Fibroblast of mammary gland (primary cell): ENCODE results near the gene ANAPC2.

Experiments used
- DNase-seq: peaks from one replicate; pipeline ENCODE4 v3.0.0-alpha.2; 2010; ENCODE audit warnings: low read depth
- H3K4me3 ChIP-seq: 2 replicates; pipeline ENCODE4 v1.5.1; 2011; ENCODE audit warnings: low read depth, mild to moderate bottlenecking, low read length, moderate library complexity; ENCODE audit not compliant: control insufficient read depth
- TF ChIP-seq, protein P1 (sequence below): conservative IDR thresholded peaks from 2 replicates; pipeline ENCODE4 v1.5.1; 2011; ENCODE audit warnings: low read depth, low read length, inconsistent platforms; ENCODE audit not compliant: control insufficient read depth, insufficient read depth

The ANAPC2 gene

DNA sequence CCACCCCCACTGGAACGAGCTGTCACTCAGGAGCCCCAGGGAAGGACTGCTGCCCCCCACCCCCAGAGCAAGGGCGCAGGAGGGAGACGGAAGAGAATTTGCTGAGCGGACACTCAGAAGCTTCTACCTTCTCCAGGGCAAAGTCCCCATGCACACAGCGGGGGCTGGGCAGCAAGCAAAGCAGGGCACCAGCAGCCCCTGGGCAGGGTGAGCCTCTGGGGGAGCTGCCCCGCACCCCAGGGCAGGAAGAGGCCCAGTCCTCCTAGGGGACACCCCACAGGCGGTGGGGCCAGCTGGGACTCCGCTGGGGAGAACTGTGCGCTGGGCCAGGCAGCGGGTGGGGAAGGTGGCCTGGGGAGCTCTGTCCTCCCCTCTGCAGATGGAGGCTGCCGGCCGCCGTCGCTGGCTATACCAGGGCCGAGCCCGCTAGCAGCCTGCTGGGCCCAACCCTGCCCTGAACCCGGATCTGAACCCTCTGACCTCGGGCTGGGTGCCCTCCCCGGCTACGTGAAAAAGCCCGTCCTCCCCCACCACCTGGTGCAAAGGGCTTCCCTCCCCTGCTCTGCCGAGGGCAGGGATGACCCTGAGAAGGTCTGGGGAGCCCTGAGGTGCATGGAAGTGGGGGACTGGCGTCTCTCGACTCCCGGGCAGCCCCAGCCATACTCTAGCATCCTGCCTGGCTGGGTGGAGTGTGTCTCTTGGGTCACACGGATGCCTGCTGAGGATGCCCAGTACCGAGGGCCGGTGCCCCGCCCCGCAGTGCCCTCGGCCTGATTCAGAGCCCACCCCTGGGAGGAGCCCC is 41.7 kb upstream of the ANAPC2 start:
- TF ChIP-seq, protein P1, sequence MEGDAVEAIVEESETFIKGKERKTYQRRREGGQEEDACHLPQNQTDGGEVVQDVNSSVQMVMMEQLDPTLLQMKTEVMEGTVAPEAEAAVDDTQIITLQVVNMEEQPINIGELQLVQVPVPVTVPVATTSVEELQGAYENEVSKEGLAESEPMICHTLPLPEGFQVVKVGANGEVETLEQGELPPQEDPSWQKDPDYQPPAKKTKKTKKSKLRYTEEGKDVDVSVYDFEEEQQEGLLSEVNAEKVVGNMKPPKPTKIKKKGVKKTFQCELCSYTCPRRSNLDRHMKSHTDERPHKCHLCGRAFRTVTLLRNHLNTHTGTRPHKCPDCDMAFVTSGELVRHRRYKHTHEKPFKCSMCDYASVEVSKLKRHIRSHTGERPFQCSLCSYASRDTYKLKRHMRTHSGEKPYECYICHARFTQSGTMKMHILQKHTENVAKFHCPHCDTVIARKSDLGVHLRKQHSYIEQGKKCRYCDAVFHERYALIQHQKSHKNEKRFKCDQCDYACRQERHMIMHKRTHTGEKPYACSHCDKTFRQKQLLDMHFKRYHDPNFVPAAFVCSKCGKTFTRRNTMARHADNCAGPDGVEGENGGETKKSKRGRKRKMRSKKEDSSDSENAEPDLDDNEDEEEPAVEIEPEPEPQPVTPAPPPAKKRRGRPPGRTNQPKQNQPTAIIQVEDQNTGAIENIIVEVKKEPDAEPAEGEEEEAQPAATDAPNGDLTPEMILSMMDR = no peak
- no peak overlapping the region for H3K4me3 ChIP-seq
- no peak for DNase-seq

DNA sequence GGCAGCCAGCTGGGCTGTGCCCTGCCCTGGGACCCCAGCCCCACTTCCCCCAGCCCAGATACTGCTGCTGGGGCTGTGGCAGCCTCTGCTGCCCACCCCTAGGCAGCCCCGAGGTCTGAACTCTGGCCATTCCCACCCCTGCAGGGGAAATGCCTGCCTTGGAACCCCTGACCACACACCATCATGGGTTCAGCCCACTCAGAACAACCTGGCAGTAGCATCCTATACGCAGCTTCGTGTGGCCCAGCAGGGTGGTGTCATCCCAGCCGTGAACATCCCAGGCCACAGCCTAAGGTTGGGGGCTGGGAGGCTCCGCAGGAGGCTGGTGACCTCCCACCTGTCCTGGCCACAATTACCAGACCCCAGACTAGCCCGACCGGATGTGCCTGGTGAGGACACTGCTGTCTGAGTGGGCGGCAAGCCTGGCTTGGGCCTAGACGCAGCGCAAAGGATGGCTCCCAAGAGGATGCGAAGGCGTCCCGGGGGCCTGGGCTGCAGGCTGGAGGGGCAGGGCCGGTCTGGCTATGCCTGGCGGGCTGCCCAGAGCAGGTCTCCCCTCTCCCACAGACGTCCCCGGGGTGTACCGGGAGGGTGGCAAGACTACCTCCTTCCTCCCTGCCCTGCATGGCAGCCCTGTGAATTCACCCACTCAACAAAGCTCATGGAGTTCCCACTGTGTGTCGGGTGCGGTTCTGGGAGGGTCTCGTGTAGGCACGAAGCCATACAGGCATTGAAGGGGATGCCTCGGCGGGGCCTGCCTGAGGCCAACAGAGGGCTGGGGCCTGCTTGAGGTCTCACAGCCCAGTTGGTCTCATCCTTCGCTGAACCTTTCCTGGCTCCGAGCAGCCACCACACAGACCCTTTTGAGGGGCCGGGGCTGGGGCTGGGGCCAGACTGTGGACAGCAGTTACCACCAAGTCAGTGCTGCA is 40.9 kb upstream of the ANAPC2 start:
- no peak overlapping the region for H3K4me3 ChIP-seq
- DNase-seq = no peak
- TF ChIP-seq, protein P1 = no peak

DNA sequence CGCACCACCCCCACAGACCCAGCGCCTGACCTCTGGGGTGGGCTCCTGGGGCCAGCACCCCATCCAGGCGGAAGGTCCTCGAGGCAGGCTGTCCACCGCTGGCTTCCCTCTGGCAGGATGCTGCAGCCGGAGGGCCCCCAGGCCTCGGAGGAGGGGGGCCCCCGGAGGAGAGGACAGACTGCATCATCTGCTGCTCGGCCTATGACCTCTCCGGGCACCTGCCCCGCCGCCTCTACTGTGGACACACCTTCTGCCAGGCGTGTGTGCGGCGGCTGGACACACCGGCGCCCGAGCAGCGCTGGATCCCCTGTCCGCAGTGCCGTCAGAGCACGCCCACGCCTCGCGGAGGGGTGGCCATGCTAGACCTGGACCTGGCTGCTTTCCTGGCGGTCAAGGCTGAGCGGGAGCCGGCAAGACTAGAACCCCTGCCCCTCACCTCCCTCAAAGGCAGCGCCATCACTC is 40.2 kb upstream of the ANAPC2 start:
- TF ChIP-seq, protein P1 = no peak
- no peak for DNase-seq
- no peak overlapping the region for H3K4me3 ChIP-seq

DNA sequence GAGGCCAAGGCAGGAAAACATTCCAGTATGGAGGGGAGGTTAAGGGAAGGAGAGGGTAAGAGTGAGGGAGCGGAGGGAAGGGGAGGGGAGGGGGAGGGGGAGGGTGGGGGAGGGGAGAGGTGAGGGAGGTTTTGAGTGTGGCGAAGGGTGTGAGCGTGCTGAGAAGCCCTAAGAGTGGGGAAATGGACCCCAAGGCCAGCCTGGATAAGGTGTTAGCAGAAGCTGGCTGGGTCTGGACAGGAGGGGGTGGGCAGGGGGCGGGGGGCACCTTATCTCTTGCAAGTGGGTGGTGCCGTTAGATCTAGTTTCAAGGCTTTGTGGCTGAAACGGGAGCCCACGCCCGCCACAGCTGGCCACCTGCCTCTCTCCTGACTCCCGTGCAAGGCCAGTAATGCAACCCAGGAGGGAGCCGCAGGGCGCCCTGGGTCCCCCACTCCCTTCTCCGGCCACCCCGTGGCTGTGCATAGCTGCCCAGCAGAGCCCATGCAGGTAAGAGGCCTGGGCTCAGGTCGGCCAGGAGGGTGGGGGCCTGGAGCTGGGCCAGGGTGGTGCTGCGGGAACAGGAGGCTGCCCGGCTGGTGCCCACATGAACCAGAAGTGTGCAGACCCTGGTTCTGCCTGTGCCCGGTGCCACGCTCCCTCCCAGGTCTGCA is 39.6 kb upstream of the ANAPC2 start:
- no peak for DNase-seq
- TF ChIP-seq, protein P1 = no peak
- H3K4me3 ChIP-seq = no peak overlapping the region

DNA sequence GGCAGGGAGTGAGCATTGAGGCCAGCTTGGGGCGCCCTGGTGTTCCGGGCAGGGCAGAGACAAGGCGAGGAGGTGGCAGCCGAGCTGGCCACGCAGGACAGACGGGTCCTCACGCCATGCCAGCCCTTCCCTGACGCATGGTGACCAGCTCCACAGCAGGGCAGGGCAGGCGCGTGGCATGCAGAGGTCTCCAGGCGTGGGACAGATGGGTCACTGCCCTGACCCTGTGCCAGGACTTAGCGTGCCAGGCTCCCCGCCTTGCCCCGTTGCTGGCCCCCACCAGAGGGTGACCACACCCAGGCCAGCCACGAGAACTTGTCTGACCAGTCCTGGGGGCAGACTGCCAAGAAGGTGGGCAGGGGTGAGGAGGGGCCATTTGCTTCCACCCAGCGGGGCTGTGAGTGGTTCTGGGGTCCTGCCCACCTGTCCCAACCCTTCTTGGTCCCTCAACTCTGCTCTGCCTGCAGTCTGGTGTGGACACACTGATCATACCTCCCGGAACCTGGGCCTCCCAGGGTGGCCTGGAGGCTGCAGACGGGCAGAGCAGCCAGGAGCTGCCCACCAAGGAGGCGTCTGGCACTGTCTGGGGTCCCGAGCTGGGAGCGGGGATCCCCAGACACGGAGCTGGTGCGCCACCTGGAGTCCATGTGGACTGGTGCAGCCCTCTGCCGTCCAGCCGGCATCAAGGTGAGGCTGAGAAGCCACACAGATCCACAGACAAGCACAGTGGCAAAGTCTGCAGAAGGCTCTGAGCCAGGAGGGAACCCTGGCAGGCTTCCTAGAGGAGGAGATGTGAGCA is 38.9 kb upstream of the ANAPC2 start, which contains the start of gene RNF224:
Gene RNF224, plus strand, starts transcription at position 449 of the 799 bp plus-strand sequence. CDS start 834 bp downstream, outside the sequence.
- peak; percentile 63 for DNase-seq
- TF ChIP-seq, protein P1 = peak; percentile 69
- H3K4me3 ChIP-seq = no peak within 1 kb of the TSS
